Amygdala (tissue), 56 donors: ENCODE data around the gene CIAO2A.
A peak's percentile ranks its signal among the peaks of the same experiment; 100 is the strongest.
"Not testable (repeated sequence)": the region's sequence is repeated elsewhere in the genome, so short reads cannot be mapped to it uniquely, and the experiment has no call there.

Source experiments
- DNase-seq, 56 donors: peaks; one replicate each; lab custom pipeline; 2025; lab: John Stamatoyannopoulos, UW

Gene CIAO2A

DNA sequence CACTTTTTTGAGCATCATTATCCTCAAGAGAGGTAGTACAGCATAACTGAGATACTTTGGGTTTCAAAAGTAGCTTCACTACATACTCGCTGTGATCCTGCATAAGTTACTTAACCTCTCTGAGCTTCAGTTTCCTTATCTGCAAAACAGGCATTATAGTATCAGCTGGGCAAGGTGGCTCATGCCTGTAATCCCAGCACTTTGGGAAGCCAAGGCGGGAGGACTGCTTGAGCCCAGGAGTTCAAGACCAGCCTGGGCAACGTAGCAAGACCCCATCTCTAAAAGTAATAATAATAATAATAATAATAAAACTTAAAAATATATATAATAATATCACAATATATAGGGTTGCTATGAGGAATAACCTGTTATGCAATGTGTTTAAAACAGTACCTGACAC lies 10.9 kb downstream of the CIAO2A start:
- no peak for DNase-seq

DNA sequence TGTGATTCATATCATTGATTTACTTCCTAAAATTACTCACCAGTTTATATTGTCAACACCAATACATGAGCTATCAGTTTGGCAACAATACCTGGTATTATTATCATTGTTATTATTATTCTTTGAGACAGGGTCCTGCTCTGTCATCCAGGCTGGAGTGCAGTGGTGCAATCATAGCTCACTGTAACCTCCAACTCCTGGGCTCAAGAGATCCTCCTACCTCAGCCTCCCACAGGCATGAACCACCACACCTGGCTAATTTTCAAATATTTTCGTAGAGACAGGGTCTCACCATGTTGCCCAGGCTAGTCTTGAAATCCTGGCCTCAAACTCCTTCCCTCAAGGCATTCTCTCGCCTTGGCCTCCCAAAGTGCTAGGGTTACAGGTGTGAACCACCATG lies 20.1 kb downstream of the CIAO2A start:
- DNase-seq, result not testable (repeated sequence)

GRCh38 chr15:64072812-64073211 lies 20.8 kb downstream of the CIAO2A start:
- no peak for DNase-seq

DNA sequence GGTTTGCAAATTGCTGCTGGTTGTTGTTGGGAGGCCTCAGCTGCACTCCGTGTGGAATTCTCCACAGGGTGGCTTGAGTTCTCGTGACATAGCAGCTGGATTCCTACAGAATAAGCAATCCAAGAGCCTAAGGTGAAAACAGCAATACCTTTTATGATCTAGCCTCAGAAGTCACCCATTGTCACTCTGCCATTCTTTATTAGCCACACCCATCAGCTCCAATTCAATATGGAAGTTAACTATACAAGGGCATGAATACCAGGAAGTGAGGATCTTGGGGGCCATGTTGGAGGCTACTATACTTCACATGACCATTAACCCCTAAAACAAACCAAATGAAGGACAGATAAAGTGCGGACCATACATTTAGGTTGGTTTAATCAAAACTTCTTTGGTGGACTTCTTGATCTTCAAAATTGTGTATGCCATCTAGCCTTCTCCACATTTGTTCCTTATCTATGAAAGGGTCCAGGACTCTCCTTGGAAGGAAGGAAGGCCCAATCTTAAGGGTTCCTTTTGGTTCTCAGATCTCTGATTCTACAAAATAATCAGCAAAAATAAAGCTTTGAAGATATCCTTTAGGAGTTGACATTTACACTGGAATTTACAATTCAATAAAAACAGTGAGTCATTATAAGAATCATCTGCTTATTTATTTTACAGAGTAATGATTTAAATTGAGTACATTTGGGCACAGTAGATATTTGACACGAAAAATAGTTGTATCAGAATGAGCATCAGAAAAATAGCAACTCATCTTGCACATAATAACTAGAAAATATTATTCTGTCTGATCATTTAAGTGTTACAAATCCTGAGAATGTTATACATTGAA lies 21.5 kb downstream of the CIAO2A start:
- no peak for DNase-seq

DNA sequence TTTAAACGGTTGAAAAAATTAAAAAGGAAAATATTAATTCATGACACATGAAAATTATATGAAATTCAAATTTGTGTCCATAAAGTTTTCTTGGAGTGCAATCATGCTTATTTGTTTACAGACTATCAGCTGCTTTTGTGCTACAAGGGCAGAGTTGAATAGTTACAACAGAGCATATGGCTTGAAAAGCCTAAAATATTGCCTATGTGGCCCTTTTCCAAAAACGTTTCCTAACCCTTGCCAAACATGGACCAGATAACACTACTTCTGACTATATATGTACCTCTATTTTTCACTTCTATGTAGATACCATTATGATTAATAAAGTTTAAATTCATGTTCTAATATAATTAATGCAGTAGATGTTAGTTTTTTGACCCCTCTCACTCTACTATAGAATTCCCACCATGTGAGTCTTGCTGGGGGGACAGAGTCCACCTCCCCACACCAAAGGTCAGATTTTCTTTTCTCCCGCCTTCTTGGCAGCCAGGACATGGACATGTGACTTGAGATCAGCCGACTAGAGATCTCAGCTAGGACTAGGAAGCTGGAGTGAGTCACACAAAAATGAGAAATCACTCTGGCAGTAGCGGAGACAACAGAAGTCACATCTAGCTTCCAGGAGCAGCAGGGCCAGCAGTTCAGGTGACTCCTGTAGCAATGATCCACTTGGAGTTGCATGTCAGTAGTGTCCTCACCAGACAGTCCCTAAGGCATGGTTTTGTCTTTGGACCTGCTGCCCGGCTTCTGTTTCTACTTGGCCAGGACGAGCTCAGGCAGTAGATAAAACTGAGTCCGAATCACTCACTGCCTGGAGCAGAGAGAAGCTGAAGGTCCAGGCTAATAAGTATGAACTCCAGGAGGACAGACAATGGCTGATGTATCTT lies 22.4 kb downstream of the CIAO2A start:
- peak in 9 of 56 donors; percentile 4 to 48 (median 18) for DNase-seq

- no peak for DNase-seq
Observed at GRCh38 chr15:64070106-64070505, 23.5 kb downstream of the CIAO2A start.

DNA sequence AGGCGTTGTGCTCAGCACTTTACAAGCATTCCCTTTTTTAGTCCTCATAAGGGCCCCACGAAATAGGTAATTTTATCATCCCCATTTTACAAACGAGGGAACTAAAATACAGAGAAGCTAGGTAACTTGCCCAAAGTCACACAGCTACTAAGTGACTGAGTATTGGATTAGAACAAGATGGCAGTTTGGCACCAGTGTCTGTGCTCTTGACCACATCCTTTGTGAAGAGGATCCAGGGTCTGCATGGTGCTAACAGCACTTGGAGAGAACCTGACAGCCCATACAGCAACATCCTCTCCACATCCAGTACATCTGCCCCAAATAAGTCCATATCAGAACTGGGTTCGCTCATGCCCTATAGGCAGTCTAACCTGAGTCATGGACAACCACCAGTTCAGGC lies 25.5 kb downstream of the CIAO2A start:
- no peak for DNase-seq

GRCh38 chr15:64067564-64068030 lies 26.0 kb downstream of the CIAO2A start:
- peak in 45 of 56 donors; percentile 5 to 84 (median 39) for DNase-seq

GRCh38 chr15:64066451-64066850 lies 27.2 kb downstream of the CIAO2A start:
- no peak for DNase-seq

- DNase-seq, result no peak
Observed at GRCh38 chr15:64060716-64061115, 32.9 kb downstream of the CIAO2A start.

GRCh38 chr15:64059104-64059503 lies 34.5 kb downstream of the CIAO2A start:
- not testable (repeated sequence) for DNase-seq

DNA sequence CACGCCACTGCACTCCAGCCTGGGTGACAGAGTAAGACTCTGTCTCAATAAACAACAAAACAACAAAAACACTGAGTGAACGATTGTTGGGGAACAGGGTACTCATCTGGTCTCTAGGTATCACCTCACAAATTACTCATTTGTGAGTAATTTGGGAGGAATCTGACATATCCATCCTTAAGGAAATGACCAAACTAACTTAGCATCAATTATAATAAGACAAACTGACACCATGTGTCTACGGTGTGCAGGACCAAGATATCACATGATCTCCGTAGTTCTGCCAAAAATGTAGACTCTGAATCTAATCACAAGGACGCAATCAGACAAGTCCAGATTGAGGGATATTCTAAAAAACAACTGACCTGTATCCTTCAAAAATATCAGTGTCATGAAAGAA lies 35.4 kb downstream of the CIAO2A start:
- DNase-seq, result no peak

- DNase-seq, result not testable (repeated sequence)
Observed at GRCh38 chr15:64053674-64054073, 40.0 kb downstream of the CIAO2A start.

GRCh38 chr15:64052925-64053491 lies 40.6 kb downstream of the CIAO2A start:
- no peak for DNase-seq

GRCh38 chr15:64051407-64052259 lies 42.0 kb downstream of the CIAO2A start:
- DNase-seq, result no peak

GRCh38 chr15:64051093-64051402 lies 42.6 kb downstream of the CIAO2A start:
- DNase-seq, result no peak

DNA sequence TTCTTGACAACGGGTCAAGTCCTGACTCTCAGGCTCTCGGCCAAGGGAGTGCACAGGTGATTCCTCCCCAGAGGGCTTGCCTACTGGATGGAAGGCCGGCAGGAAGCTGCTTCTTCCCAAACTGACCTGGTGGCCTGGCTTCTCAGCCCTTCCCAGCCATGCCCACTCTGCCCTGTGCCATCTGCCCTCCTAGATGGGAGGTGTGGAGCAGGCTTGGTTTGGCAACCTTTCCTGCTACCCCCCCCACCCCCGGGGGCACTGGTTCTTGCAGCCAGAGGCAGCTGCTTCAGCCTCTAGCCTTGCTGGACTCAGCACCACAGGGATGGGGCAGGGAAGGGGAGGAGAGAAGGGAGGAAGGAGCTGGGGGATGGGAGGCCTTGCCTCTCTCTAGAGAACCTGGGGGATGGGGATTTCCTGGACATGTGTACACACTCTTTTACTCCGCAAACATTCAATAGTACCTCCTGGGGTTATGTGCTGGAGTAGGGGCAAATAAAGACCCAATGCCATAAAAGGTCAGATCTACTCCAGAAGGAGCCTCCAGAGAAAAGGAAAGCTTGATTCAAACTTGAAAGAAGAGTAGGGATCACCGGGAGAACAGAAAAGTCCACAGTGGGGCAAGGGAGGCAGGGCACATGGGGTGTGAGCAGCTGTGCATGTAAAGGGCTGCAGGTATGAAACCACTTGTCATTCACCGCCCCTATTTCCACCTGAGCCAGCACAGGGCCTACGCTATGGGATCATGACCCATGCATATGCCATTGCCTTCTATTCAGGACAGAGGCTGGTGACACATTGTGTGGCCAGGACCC lies 43.2 kb downstream of the CIAO2A start:
- DNase-seq, result no peak

DNA sequence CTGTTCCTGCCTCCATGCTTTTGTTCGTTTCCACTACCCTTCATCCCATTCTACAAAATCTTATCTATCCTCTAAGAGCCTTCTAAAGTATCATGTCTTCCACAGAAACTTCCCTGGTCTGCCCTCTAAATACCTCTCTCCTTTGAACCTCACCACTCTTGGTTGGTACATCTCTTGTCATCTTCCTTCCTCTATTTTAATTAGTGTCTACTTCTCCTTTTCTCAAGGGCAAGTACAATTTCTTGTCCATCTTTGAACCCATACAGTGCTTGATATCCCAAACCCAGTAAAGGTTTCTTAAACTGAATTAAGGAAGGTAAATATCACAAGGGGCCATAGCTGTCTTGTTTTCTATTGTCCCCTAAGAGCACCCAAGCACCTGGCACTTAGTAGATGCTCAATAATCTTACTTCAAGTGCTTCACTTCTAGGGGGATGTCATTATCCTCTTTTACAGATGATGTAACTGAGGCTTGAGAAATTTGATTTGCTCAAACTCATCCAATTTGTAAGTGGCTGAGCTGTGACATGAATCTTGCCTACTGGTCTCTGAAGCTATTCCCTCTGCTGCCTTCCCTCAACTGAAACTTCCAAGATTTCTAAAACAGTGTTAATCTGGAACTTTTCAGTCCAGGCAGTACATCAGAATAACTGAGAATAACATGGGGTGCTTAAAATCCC lies 44.7 kb downstream of the CIAO2A start:
- no peak for DNase-seq
